Keratinocyte (primary cell): Measurements from ENCODE around the gene RIT1.

ENCODE experiments used
- CTCF ChIP-seq, 3 experiments: IDR thresholded peaks in 1 of 3; conservative IDR thresholded peaks in 1 of 3; optimal IDR thresholded peaks in 1 of 3; 2 replicates in 2 of 3; 3 replicates in 1 of 3; pipeline versions ENCODE3 to v1.5.1; 2011; ENCODE audit warnings: low read length in 3 of 3, mild to moderate bottlenecking in 3 of 3, moderate library complexity in 2 of 3, control low read depth in 1 of 3, inconsistent platforms in 1 of 3; ENCODE audit not compliant: insufficient read depth in 2 of 3; ENCODE audit errors: extremely low read depth in 1 of 3
- EZH2 ChIP-seq: IDR thresholded peaks from one replicate; pipeline ENCODE4 v1.6.1; 2012; ENCODE audit warnings: inconsistent platforms, mild to moderate bottlenecking, low read length, moderate library complexity

GRCh38 chr1:155932081-155932480, 20.9 kb upstream of the RIT1 start:
- TF ChIP-seq CTCF (optimal IDR thresholded peaks at IDR 0.05 in 1 of 3, IDR thresholded peaks at IDR 0.05 in 1 of 3, conservative IDR thresholded peaks at IDR 0.05 in 1 of 3; ENCODE audit: extremely low read depth in 1 of 3, insufficient read depth in 2 of 3, low read length in 3 of 3), result no peak
- TF ChIP-seq EZH2, result no peak
